T-helper 2 cell treated with Interferon-gamma antibody and Interleukin-4, amounts not matched to agents 5 μg/mL and 100 μg/mL, for 36 hours (primary cell): Measurements from ENCODE around the gene ERLEC1.
"Not testable (repeated sequence)": the region's sequence is repeated elsewhere in the genome, so short reads cannot be mapped to it uniquely, and the experiment has no call there.

Experiments
- DNase-seq: peaks from one replicate; pipeline ENCODE4 v3.0.0; 2021; ENCODE audit warnings: low spot score
- H3K27ac Mint-ChIP-seq: one replicate; pipeline ENCODE4 v1.8.0; 2021; ENCODE audit warnings: mild to moderate bottlenecking, mixed read lengths
- H3K27me3 Mint-ChIP-seq: one replicate; pipeline ENCODE4 v1.8.0; 2021; ENCODE audit warnings: low read depth, mixed read lengths
- H3K36me3 Mint-ChIP-seq: one replicate; pipeline ENCODE4 v1.8.0; 2021; ENCODE audit warnings: low read depth, mixed read lengths
- H3K4me1 Mint-ChIP-seq: one replicate; pipeline ENCODE4 v1.8.0; 2021; ENCODE audit warnings: low read depth, mixed read lengths
- H3K4me3 Mint-ChIP-seq: one replicate; pipeline ENCODE4 v1.8.0; 2022; ENCODE audit warnings: mild to moderate bottlenecking, moderate library complexity, mixed read lengths
- H3K9me3 Mint-ChIP-seq: one replicate; pipeline ENCODE4 v1.8.0; 2021; ENCODE audit warnings: mixed read lengths

Gene ERLEC1

GRCh38 chr2:53801547-53801946 lies 14.7 kb downstream of the ERLEC1 start:
- Mint-ChIP-seq H3K27ac (no peak overlapping the region), H3K9me3 (no peaks in the 10 kb centered on the region), H3K27me3 (no peaks in the 10 kb centered on the region), H3K4me1 (peaks cover 12% of the 10 kb centered on the region), H3K36me3 (peaks cover 51% of the 10 kb centered on the region), H3K4me3 (no peak overlapping the region)
- DNase-seq = no peak

- peaks cover 12% of the 10 kb centered on the region for H3K4me1 Mint-ChIP-seq
- no peaks in the 10 kb centered on the region for H3K27me3 Mint-ChIP-seq
- peaks cover 53% of the 10 kb centered on the region for H3K36me3 Mint-ChIP-seq
- DNase-seq = no peak
- H3K27ac Mint-ChIP-seq = no peak overlapping the region
- no peak overlapping the region for H3K4me3 Mint-ChIP-seq
- no peaks in the 10 kb centered on the region for H3K9me3 Mint-ChIP-seq
Measured at GRCh38 chr2:53802617-53803151, 15.8 kb downstream of the ERLEC1 start.

- Mint-ChIP-seq H3K36me3 (peaks cover 32% of the 10 kb centered on the region), H3K4me3 (no peak overlapping the region), H3K27me3 (no peaks in the 10 kb centered on the region), H3K4me1 (no peaks in the 10 kb centered on the region), H3K9me3 (no peaks in the 10 kb centered on the region), H3K27ac (no peak overlapping the region)
- no peak for DNase-seq
Measured at GRCh38 chr2:53811601-53812000, 24.8 kb downstream of the ERLEC1 start.

DNA sequence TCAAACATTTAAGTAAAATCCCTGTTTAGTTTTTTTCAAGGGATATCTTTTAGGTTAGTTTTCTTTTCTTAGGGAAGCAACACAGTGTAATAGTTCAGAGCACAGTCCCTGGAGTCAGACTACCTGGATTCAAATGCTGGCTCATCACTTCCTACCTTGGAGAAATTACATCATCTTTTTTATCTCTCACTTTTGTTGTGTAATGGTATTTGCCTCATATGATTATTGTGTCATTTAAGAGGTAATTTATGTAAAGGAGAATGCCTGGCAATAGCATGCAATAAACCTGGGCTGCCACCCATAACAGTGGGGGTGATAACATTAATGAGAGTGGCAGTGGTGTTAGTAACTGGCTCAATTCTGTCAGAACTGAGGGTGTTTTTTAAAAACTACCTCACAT lies 26.3 kb downstream of the ERLEC1 start:
- Mint-ChIP-seq H3K27ac (no peak overlapping the region), H3K27me3 (no peaks in the 10 kb centered on the region), H3K36me3 (peaks cover 36% of the 10 kb centered on the region), H3K4me1 (no peaks in the 10 kb centered on the region), H3K9me3 (no peaks in the 10 kb centered on the region), H3K4me3 (no peak overlapping the region)
- no peak for DNase-seq

- H3K36me3 Mint-ChIP-seq = peaks cover 27% of the 10 kb centered on the region
- H3K27ac Mint-ChIP-seq = no peak overlapping the region
- H3K9me3 Mint-ChIP-seq = no peaks in the 10 kb centered on the region
- no peak for DNase-seq
- H3K27me3 Mint-ChIP-seq = no peaks in the 10 kb centered on the region
- no peaks in the 10 kb centered on the region for H3K4me1 Mint-ChIP-seq
- no peak overlapping the region for H3K4me3 Mint-ChIP-seq
Measured at GRCh38 chr2:53818854-53819435, 32.1 kb downstream of the ERLEC1 start.

GRCh38 chr2:53819634-53820033 lies 32.8 kb downstream of the ERLEC1 start:
- H3K4me1 Mint-ChIP-seq = no peaks in the 10 kb centered on the region
- H3K4me3 Mint-ChIP-seq = no peak overlapping the region
- no peak overlapping the region for H3K27ac Mint-ChIP-seq
- peaks cover 26% of the 10 kb centered on the region for H3K36me3 Mint-ChIP-seq
- no peak for DNase-seq
- H3K27me3 Mint-ChIP-seq = no peaks in the 10 kb centered on the region
- H3K9me3 Mint-ChIP-seq = no peaks in the 10 kb centered on the region

GRCh38 chr2:53820048-53820447 lies 33.2 kb downstream of the ERLEC1 start:
- peaks cover 26% of the 10 kb centered on the region for H3K36me3 Mint-ChIP-seq
- no peaks in the 10 kb centered on the region for H3K27me3 Mint-ChIP-seq
- H3K9me3 Mint-ChIP-seq = no peaks in the 10 kb centered on the region
- H3K4me1 Mint-ChIP-seq = no peaks in the 10 kb centered on the region
- no peak overlapping the region for H3K27ac Mint-ChIP-seq
- no peak overlapping the region for H3K4me3 Mint-ChIP-seq
- DNase-seq = no peak

DNA sequence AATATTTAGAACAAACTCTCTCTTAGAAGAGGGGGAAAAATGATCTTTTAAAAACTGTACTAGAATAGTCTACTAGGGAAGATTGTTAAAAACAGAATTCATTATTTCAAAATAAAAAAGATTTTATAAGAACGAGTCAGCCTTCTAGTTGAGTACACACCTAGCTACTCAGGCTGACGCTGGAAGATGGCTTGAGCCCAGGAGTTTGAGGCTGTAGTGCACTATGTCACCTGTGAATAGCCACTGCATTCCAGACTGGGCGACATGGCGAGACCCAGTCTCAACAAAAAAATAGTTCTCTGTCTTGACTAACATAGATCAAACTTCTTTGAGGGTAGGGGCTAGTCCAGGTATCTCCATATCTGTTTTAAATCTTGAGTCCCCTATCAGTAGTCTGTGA lies 33.9 kb downstream of the ERLEC1 start:
- H3K36me3 Mint-ChIP-seq = peaks cover 20% of the 10 kb centered on the region
- H3K4me3 Mint-ChIP-seq = no peak overlapping the region
- no peak overlapping the region for H3K27ac Mint-ChIP-seq
- H3K9me3 Mint-ChIP-seq = no peaks in the 10 kb centered on the region
- H3K27me3 Mint-ChIP-seq = no peaks in the 10 kb centered on the region
- DNase-seq = no peak
- H3K4me1 Mint-ChIP-seq = no peaks in the 10 kb centered on the region

GRCh38 chr2:53821810-53822209 lies 35.0 kb downstream of the ERLEC1 start:
- Mint-ChIP-seq H3K36me3 (peaks cover 13% of the 10 kb centered on the region), H3K9me3 (no peaks in the 10 kb centered on the region), H3K27me3 (no peaks in the 10 kb centered on the region), H3K27ac (no peak overlapping the region), H3K4me1 (no peaks in the 10 kb centered on the region), H3K4me3 (no peak overlapping the region)
- DNase-seq = no peak

GRCh38 chr2:53823639-53824038 lies 36.8 kb downstream of the ERLEC1 start:
- not testable (repeated sequence) for H3K4me1 Mint-ChIP-seq, H3K27me3 Mint-ChIP-seq, H3K4me3 Mint-ChIP-seq, H3K9me3 Mint-ChIP-seq, H3K27ac Mint-ChIP-seq, DNase-seq, H3K36me3 Mint-ChIP-seq

DNA sequence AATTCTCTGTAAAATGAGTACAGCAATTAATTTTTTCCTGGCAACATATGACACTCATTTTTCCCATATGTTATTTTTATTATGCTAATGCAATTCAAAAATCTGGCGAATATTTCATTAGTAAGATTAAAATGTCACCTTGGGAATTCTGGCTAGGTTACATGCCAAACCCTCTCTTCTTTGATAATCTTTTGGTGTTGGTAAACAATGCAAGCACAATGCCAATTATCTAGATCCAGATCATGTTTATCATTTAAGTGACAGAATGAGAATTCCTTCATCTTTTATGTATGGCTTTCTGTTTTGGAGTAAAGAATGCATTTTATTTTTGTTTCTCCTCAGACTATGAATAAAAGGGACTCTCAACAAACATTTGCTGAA lies 39.2 kb downstream of the ERLEC1 start:
- H3K9me3 Mint-ChIP-seq = no peaks in the 10 kb centered on the region
- no peaks in the 10 kb centered on the region for H3K4me1 Mint-ChIP-seq
- no peak overlapping the region for H3K4me3 Mint-ChIP-seq
- no peaks in the 10 kb centered on the region for H3K36me3 Mint-ChIP-seq
- H3K27me3 Mint-ChIP-seq = no peaks in the 10 kb centered on the region
- DNase-seq = no peak
- no peak overlapping the region for H3K27ac Mint-ChIP-seq

GRCh38 chr2:53826587-53827397 lies 39.9 kb downstream of the ERLEC1 start:
- no peaks in the 10 kb centered on the region for H3K36me3 Mint-ChIP-seq
- H3K4me3 Mint-ChIP-seq = no peak overlapping the region
- no peaks in the 10 kb centered on the region for H3K9me3 Mint-ChIP-seq
- H3K4me1 Mint-ChIP-seq = no peaks in the 10 kb centered on the region
- H3K27me3 Mint-ChIP-seq = no peaks in the 10 kb centered on the region
- H3K27ac Mint-ChIP-seq = no peak overlapping the region
- no peak for DNase-seq

- no peaks in the 10 kb centered on the region for H3K4me1 Mint-ChIP-seq
- no peak for DNase-seq
- no peaks in the 10 kb centered on the region for H3K9me3 Mint-ChIP-seq
- H3K36me3 Mint-ChIP-seq = no peaks in the 10 kb centered on the region
- no peaks in the 10 kb centered on the region for H3K27me3 Mint-ChIP-seq
- no peak overlapping the region for H3K4me3 Mint-ChIP-seq
- H3K27ac Mint-ChIP-seq = no peak overlapping the region
Measured at GRCh38 chr2:53827398-53828175, 40.7 kb downstream of the ERLEC1 start.

- H3K9me3 Mint-ChIP-seq = no peaks in the 10 kb centered on the region
- no peak overlapping the region for H3K27ac Mint-ChIP-seq
Measured at GRCh38 chr2:53828331-53828730, 41.5 kb downstream of the ERLEC1 start.

More at GRCh38 chr2:53828331-53828730, 41.5 kb downstream of the ERLEC1 start:
- Mint-ChIP-seq H3K36me3 (no peaks in the 10 kb centered on the region), H3K4me3 (no peak overlapping the region), H3K4me1 (no peaks in the 10 kb centered on the region), H3K27me3 (no peaks in the 10 kb centered on the region)
- DNase-seq = no peak
